WERI-Rb-1 (cell line): ENCODE measurements around the gene NTNG2.
A peak's percentile ranks its signal among the peaks of the same experiment; 100 is the strongest.

Experiments
- DNase-seq: peaks from one replicate; pipeline ENCODE4 v3.0.0-alpha.2; 2020
- H3K27ac ChIP-seq: fragments of 250-450 bp; sonication (Bioruptor Pico); 2 replicates; pipeline ENCODE4 v1.5.1; 2020; ENCODE audit warnings: mild to moderate bottlenecking, moderate library complexity
- H3K27me3 ChIP-seq: fragments of 250-450 bp; sonication (Bioruptor Pico); 2 replicates; pipeline ENCODE4 v1.5.1; 2021; ENCODE audit warnings: mild to moderate bottlenecking, low read depth, moderate library complexity; ENCODE audit not compliant: insufficient read depth, severe bottlenecking
- H3K36me3 ChIP-seq: fragments of 250-450 bp; sonication (Bioruptor Pico); 2 replicates; pipeline ENCODE4 v1.5.1; 2020; ENCODE audit warnings: mild to moderate bottlenecking, moderate library complexity
- H3K4me3 ChIP-seq: 2 replicates; pipeline ENCODE4 v1.5.1; 2011; ENCODE audit warnings: low read depth, mild to moderate bottlenecking, control low read depth, low read length
- H3K9me3 ChIP-seq: fragments of 250-450 bp; sonication (Bioruptor Pico); 2 replicates; pipeline ENCODE4 v1.5.1; 2021; ENCODE audit warnings: mild to moderate bottlenecking, moderate library complexity; ENCODE audit not compliant: severe bottlenecking
- CTCF ChIP-seq: IDR thresholded peaks from 2 replicates; pipeline ENCODE4 v1.5.1; 2011; ENCODE audit warnings: low read depth, mild to moderate bottlenecking, control low read depth, inconsistent platforms, low read length

Gene NTNG2

GRCh38 chr9:132249123-132249522 lies 87.3 kb downstream of the NTNG2 start:
- Histone ChIP-seq H3K9me3 (peaks cover 18% of the 10 kb centered on the region), H3K27me3 (no peaks in the 10 kb centered on the region), H3K4me3 (no peak overlapping the region), H3K27ac (no peak overlapping the region), H3K36me3 (no peaks in the 10 kb centered on the region)
- no peak for TF ChIP-seq CTCF
- DNase-seq: peak; percentile 6

GRCh38 chr9:132249690-132250089 lies 87.8 kb downstream of the NTNG2 start:
- TF ChIP-seq CTCF: no peak
- Histone ChIP-seq H3K27me3 (no peaks in the 10 kb centered on the region), H3K27ac (no peak overlapping the region), H3K36me3 (no peaks in the 10 kb centered on the region), H3K4me3 (no peak overlapping the region), H3K9me3 (peaks cover 18% of the 10 kb centered on the region)
- peak; percentile 6 for DNase-seq

GRCh38 chr9:132250324-132251262 lies 88.7 kb downstream of the NTNG2 start:
- H3K27ac ChIP-seq: 0 out of 2 replicates have a peak overlapping the region, but pooled peaks have one; percentile 13
- peaks cover 18% of the 10 kb centered on the region for H3K9me3 ChIP-seq
- peak; percentile 41; the same call in 1 of the 2 replicates for TF ChIP-seq CTCF
- H3K4me3 ChIP-seq: no peak overlapping the region
- no peaks in the 10 kb centered on the region for H3K36me3 ChIP-seq
- peak; percentile 55 for DNase-seq
- no peaks in the 10 kb centered on the region for H3K27me3 ChIP-seq

GRCh38 chr9:132260846-132261245 lies 99.0 kb downstream of the NTNG2 start:
- Histone ChIP-seq H3K4me3 (no peak overlapping the region), H3K27ac (no peak overlapping the region), H3K9me3 (no peaks in the 10 kb centered on the region), H3K27me3 (no peaks in the 10 kb centered on the region), H3K36me3 (peaks cover 32% of the 10 kb centered on the region)
- no peak for DNase-seq
- TF ChIP-seq CTCF: no peak

- H3K27me3 ChIP-seq: no peaks in the 10 kb centered on the region
- no peak overlapping the region for H3K27ac ChIP-seq
- H3K36me3 ChIP-seq: peaks cover 70% of the 10 kb centered on the region
- DNase-seq: no peak
- H3K9me3 ChIP-seq: no peaks in the 10 kb centered on the region
- no peak for TF ChIP-seq CTCF
- H3K4me3 ChIP-seq: no peak overlapping the region
These were observed 104.2 kb downstream of the NTNG2 start for GRCh38 chr9:132266017-132266416.
